HepG2 (cell line): ENCODE data around the gene TTLL10. TPM values are rescaled to one million over a fixed set of nuclear protein-coding genes. Genes with fewer than 3 reads are reported as not detected.

ENCODE experiments used
- CEBPZ ChIP-seq: IDR thresholded peaks from 2 replicates; pipeline ENCODE4 v1.6.1; 2012; ENCODE audit warnings: low read length, improper control_type of control experiment
- CHCHD3 ChIP-seq: sonication (generic); formaldehyde crosslinking; IDR thresholded peaks from 2 replicates; pipeline ENCODE4 v1.8.0; 2022; ENCODE audit warnings: mild to moderate bottlenecking, missing genetic modification reagents, moderate library complexity
- CREB1 ChIP-seq, 2 experiments: fragments of 450-650 bp in 1 of 2; IDR thresholded peaks; 2 replicates each; pipeline ENCODE4 v1.6.1; 2016 to 2017; ENCODE audit warnings: control low read depth in 1 of 2, mild to moderate bottlenecking in 1 of 2, missing compliant biosample characterization in 1 of 2, missing genetic modification characterization in 1 of 2
- ETS1 ChIP-seq: sonication (generic); formaldehyde crosslinking; IDR thresholded peaks from 2 replicates; pipeline ENCODE4 v1.4.0; 2020; ENCODE audit warnings: missing genetic modification reagents
- FOSL2 ChIP-seq: sonication (generic); formaldehyde crosslinking; IDR thresholded peaks from 2 replicates; pipeline ENCODE4 v1.4.0; 2020; ENCODE audit warnings: missing genetic modification reagents
- FOXA1 ChIP-seq, 2 experiments: fragments of 450-650 bp in 1 of 2; sonication (generic) in 1 of 2; formaldehyde crosslinking in 1 of 2; IDR thresholded peaks; 2 replicates each; pipeline versions ENCODE4 v1.4.0 to v1.6.1; 2016 to 2020; ENCODE audit warnings: missing genetic modification reagents in 1 of 2
- HNF4A ChIP-seq: sonication (generic); formaldehyde crosslinking; IDR thresholded peaks from 2 replicates; pipeline ENCODE4 v1.4.0; 2020; ENCODE audit warnings: missing genetic modification reagents
- MXD4 ChIP-seq: IDR thresholded peaks from 2 replicates; pipeline ENCODE4 v1.6.1; 2016; ENCODE audit warnings: mild to moderate bottlenecking, missing biosample characterization, missing genetic modification reagents
- PRMT3 ChIP-seq: sonication (generic); formaldehyde crosslinking; IDR thresholded peaks from 2 replicates; pipeline ENCODE4 v1.8.1; 2022; ENCODE audit warnings: low read depth, mild to moderate bottlenecking, moderate library complexity, missing genetic modification reagents, borderline replicate concordance
- RARA ChIP-seq: IDR thresholded peaks from 2 replicates; pipeline ENCODE4 v1.6.1; 2016; ENCODE audit warnings: missing genetic modification reagents, missing compliant biosample characterization
- SIN3B ChIP-seq: fragments of 150-350 bp; IDR thresholded peaks from 2 replicates; pipeline ENCODE4 v1.6.1; 2014; ENCODE audit warnings: low read length
- TEAD3 ChIP-seq: optimal IDR thresholded peaks from 2 replicates; pipeline ENCODE3; 2016; ENCODE audit warnings: borderline replicate concordance
- ZBTB25 ChIP-seq: IDR thresholded peaks from 2 replicates; pipeline ENCODE4 v1.6.1; 2018; ENCODE audit warnings: missing genetic modification reagents
- ZBTB46 ChIP-seq: sonication (generic); formaldehyde crosslinking; IDR thresholded peaks from 2 replicates; pipeline ENCODE4 v1.4.0; 2020; ENCODE audit warnings: mild to moderate bottlenecking, missing genetic modification reagents, borderline replicate concordance
- ZBTB7B ChIP-seq: sonication (generic); formaldehyde crosslinking; IDR thresholded peaks from 2 replicates; pipeline ENCODE4 v1.4.0; 2020; ENCODE audit warnings: missing genetic modification reagents
- ZFP36L2 ChIP-seq: sonication (generic); formaldehyde crosslinking; IDR thresholded peaks from 2 replicates; pipeline ENCODE4 v1.4.0; 2020; ENCODE audit warnings: missing genetic modification reagents
- ZNF160 ChIP-seq: sonication (generic); formaldehyde crosslinking; IDR thresholded peaks from 2 replicates; pipeline ENCODE4 v1.8.0; 2022; ENCODE audit warnings: mild to moderate bottlenecking, inconsistent platforms, missing genetic modification reagents
- ZNF333 ChIP-seq: sonication (generic); formaldehyde crosslinking; IDR thresholded peaks from 2 replicates; pipeline ENCODE4 v1.4.0; 2020; ENCODE audit warnings: mild to moderate bottlenecking, missing genetic modification reagents, borderline replicate concordance
- ZNF414 ChIP-seq: sonication (generic); formaldehyde crosslinking; IDR thresholded peaks from 2 replicates; pipeline ENCODE4 v1.5.0; 2020; ENCODE audit warnings: missing genetic modification reagents
- ZNF558 ChIP-seq: sonication (generic); formaldehyde crosslinking; IDR thresholded peaks from 2 replicates; pipeline ENCODE4 v1.9.0; 2022; ENCODE audit warnings: mild to moderate bottlenecking, missing genetic modification reagents, borderline replicate concordance
- ZNF562 ChIP-seq: sonication (generic); formaldehyde crosslinking; IDR thresholded peaks from 2 replicates; pipeline ENCODE4 v1.8.0; 2022; ENCODE audit warnings: missing genetic modification reagents, borderline replicate concordance
- polyA plus RNA-seq, 8 experiments: library from polyadenylated mRNA; depleted of rRNA in 3 of 8; stranded (reverse) in 7 of 8; unstranded in 1 of 8; fragments of >200 nt; fragmentation: Illumina TruSeq in 4 of 8; extraction: Trizol in 4 of 8; gene quantifications; 2 replicates each; pipeline versions ENCODE4 v1.2.1 to v1.2.3, GENCODE V29; 2011 to 2016; ENCODE audit warnings: low read depth in 4 of 8, missing spikeins in 1 of 8, mixed read lengths in 1 of 8; ENCODE audit not compliant: insufficient read depth in 1 of 8
- total RNA-seq, 5 experiments: library from RNA; depleted of rRNA; stranded (reverse); fragments of >200 nt; fragmentation: Illumina TruSeq; extraction: Trizol; gene quantifications; 2 replicates each; pipeline ENCODE4 v1.2.3, GENCODE V29; 2016; ENCODE audit warnings: low read depth in 1 of 5

TTLL10 gene
- total and polyA plus RNA-seq, 2 of the 13 experiments (the other 11 are each of a cell fraction or from before 2014, with no cell fraction given), result not detected

- TF ChIP-seq FOSL2 (CRISPR knock-in tag) (peak; percentile 45), TEAD3 (CRISPR knock-in tag) (peak; percentile 9), CREB1 (IDR thresholded peaks at IDR 0.05) (peak; percentile 71), CREB1 (CRISPR knock-in tag; IDR thresholded peaks at IDR 0.05) (peak; percentile 67), ZBTB25 (CRISPR knock-in tag) (peak; percentile 84; the same call in 1 of the 2 replicates), MXD4 (peak; percentile 82), ZBTB46 (CRISPR knock-in tag) (peak; percentile 44; the same call in 1 of the 2 replicates), ZBTB7B (CRISPR knock-in tag) (peak; percentile 60; the same call in 1 of the 2 replicates), PRMT3 (CRISPR knock-in tag) (peak; percentile 65; the same call in 1 of the 2 replicates), CEBPZ (no peak), FOXA1 (IDR thresholded peaks at IDR 0.05) (no peak), FOXA1 (CRISPR knock-in tag; IDR thresholded peaks at IDR 0.05) (no peak), ZNF414 (CRISPR knock-in tag) (no peak), ETS1 (CRISPR knock-in tag) (no peak), RARA (CRISPR knock-in tag) (peak; percentile 45; the same call in 1 of the 2 replicates), ZNF558 (CRISPR knock-in tag) (peak; percentile 47; the same call in 1 of the 2 replicates), ZNF562 (CRISPR knock-in tag) (no peak), ZNF333 (CRISPR knock-in tag) (peak; percentile 87), ZFP36L2 (CRISPR knock-in tag) (no peak), HNF4A (CRISPR knock-in tag) (0 out of 2 replicates have a peak, but pooled peaks have one; percentile 3), SIN3B (no peak), CHCHD3 (CRISPR knock-in tag) (no peak), ZNF160 (CRISPR knock-in tag) (no peak)
These were observed 57.9 kb downstream of the TTLL10 start, which contains the start of gene SDF4 (continued) for GRCh38 chr1:1231400-1232207.
